ENCODE results near the gene GEMIN2. TPM values are rescaled to one million over a fixed set of nuclear protein-coding genes. Genes with fewer than 3 reads are reported as not detected.
A peak's percentile ranks its signal among the peaks of the same experiment; 100 is the strongest.

The GEMIN2 gene
- total RNA-seq, 1 donor from 2014 or later = 12.3 TPM

- peaks cover 36% of the 10 kb centered on the region for H3K4me1 Mint-ChIP-seq
- DNase-seq = no peak
- ChIA-PET CTCF (no interaction called here), POLR2A (interaction anchor here (0.7 kb wide), 1 partner anchor 96 kb away, joined by 4 read pairs; no protein-coding TSS in a partner anchor)
- no peaks in the 10 kb centered on the region for H3K27me3 Mint-ChIP-seq
- no peaks in the 10 kb centered on the region for H3K9me3 Mint-ChIP-seq
- H3K4me3 Mint-ChIP-seq = peak overlapping the region; percentile 41
- H3K27ac Mint-ChIP-seq = peak overlapping the region; percentile 35
- H3K36me3 Mint-ChIP-seq (ENCODE audit: low read depth) = peaks cover 34% of the 10 kb centered on the region
- TF ChIP-seq CTCF (IDR thresholded peaks at IDR 0.05) = no peak
- ATAC-seq (ENCODE audit: low read depth) = no peak
- intact Hi-C loops (cut with micrococcal nuclease) = no loop called here
These were observed 63.0 kb downstream of the GEMIN2 start for GRCh38 chr14:39177168-39177545.

- peaks cover 32% of the 10 kb centered on the region for H3K4me1 Mint-ChIP-seq
- DNase-seq (no peak), ATAC-seq (ENCODE audit: low read depth) (no peak)
- peaks cover 44% of the 10 kb centered on the region for H3K36me3 Mint-ChIP-seq (ENCODE audit: low read depth)
- TF ChIP-seq CTCF (IDR thresholded peaks at IDR 0.05) = no peak
- intact Hi-C loops (cut with micrococcal nuclease) = no loop called here
- no peaks in the 10 kb centered on the region for H3K9me3 Mint-ChIP-seq
- CTCF ChIA-PET = no interaction called here
- H3K27me3 Mint-ChIP-seq = no peaks in the 10 kb centered on the region
- no peak overlapping the region for H3K4me3 Mint-ChIP-seq
- H3K27ac Mint-ChIP-seq = no peak overlapping the region
- POLR2A ChIA-PET = interaction anchor here (0.7 to 1.2 kb wide), 3 partner anchors 9 to 14 kb away, joined by 3 to 4 read pairs (median 3); partner anchors contain the start of gene TRAPPC6B
These were observed 64.9 kb downstream of the GEMIN2 start for GRCh38 chr14:39179042-39179441.

GRCh38 chr14:39180553-39180952 is 66.4 kb downstream of the GEMIN2 start:
- Mint-ChIP-seq H3K27ac (no peak overlapping the region), H3K4me1 (peaks cover 22% of the 10 kb centered on the region), H3K27me3 (no peaks in the 10 kb centered on the region), H3K9me3 (no peaks in the 10 kb centered on the region), H3K36me3 (ENCODE audit: low read depth) (peaks cover 48% of the 10 kb centered on the region), H3K4me3 (no peak overlapping the region)
- POLR2A ChIA-PET = interaction anchor here (1.2 kb wide), 1 partner anchor 11 kb away, joined by 3 read pairs; the partner anchor contains the start of gene TRAPPC6B
- CTCF ChIA-PET = no interaction called here
- no peak for DNase-seq
- intact Hi-C loops (cut with micrococcal nuclease) = no loop called here
- ATAC-seq (ENCODE audit: low read depth) = no peak
- TF ChIP-seq CTCF (IDR thresholded peaks at IDR 0.05) = no peak

GRCh38 chr14:39181026-39181692 is 67.0 kb downstream of the GEMIN2 start:
- POLR2A ChIA-PET = no interaction called here
- Mint-ChIP-seq H3K27ac (no peak overlapping the region), H3K4me3 (no peak overlapping the region), H3K9me3 (no peaks in the 10 kb centered on the region), H3K27me3 (no peaks in the 10 kb centered on the region), H3K36me3 (ENCODE audit: low read depth) (peaks cover 42% of the 10 kb centered on the region), H3K4me1 (peaks cover 16% of the 10 kb centered on the region)
- CTCF ChIA-PET = no interaction called here
- no peak for TF ChIP-seq CTCF (IDR thresholded peaks at IDR 0.05)
- intact Hi-C loops (cut with micrococcal nuclease) = no loop called here
- no peak for DNase-seq
- no peak for ATAC-seq (ENCODE audit: low read depth)

- H3K4me3 Mint-ChIP-seq = no peak overlapping the region
- ChIA-PET CTCF (no interaction called here), POLR2A (no interaction called here)
- H3K36me3 Mint-ChIP-seq (ENCODE audit: low read depth) = peaks cover 40% of the 10 kb centered on the region
- DNase-seq (no peak), ATAC-seq (ENCODE audit: low read depth) (no peak)
- H3K27ac Mint-ChIP-seq = no peak overlapping the region
- no peaks in the 10 kb centered on the region for H3K9me3 Mint-ChIP-seq
- H3K27me3 Mint-ChIP-seq = no peaks in the 10 kb centered on the region
- TF ChIP-seq CTCF (IDR thresholded peaks at IDR 0.05) = no peak
- intact Hi-C loops (cut with micrococcal nuclease) = no loop called here
- H3K4me1 Mint-ChIP-seq = peaks cover 12% of the 10 kb centered on the region
These were observed 67.5 kb downstream of the GEMIN2 start for GRCh38 chr14:39181693-39182047.

All from activated B cell treated with CpG ODN at 0.5 μM for 24 hours (primary cell).